Tibial nerve (tissue), 4 donors: Measurements from ENCODE around the gene CEP44. TPM values are rescaled to one million over a fixed set of nuclear protein-coding genes. Genes with fewer than 3 reads are reported as not detected.
"Not testable (repeated sequence)": the region's sequence is repeated elsewhere in the genome, so short reads cannot be mapped to it uniquely, and the experiment has no call there.

Source experiments
- DNase-seq, 2 donors: peaks; one replicate each; pipeline ENCODE4 v3.0.0-alpha.2; 2019; ENCODE audit warnings: low spot score in 2 of 2
- H3K27ac ChIP-seq, 4 donors: fragments of 200-600 bp; sonication (generic) in 3 of 4; one replicate each; pipeline ENCODE4 v1.5.1; 2017 to 2019; ENCODE audit warnings: mild to moderate bottlenecking in 1 of 4
- H3K27me3 ChIP-seq, 2 donors: fragments of 200-600 bp; sonication (generic) in 1 of 2; one replicate each; pipeline versions ENCODE4 v1.5.1 to v1.6.0; 2017 to 2019
- H3K36me3 ChIP-seq, 3 donors: fragments of 200-600 bp; sonication (generic); one replicate each; pipeline ENCODE4 v1.5.1; 2018 to 2019
- H3K4me1 ChIP-seq, 4 donors: fragments of 200-600 bp; sonication (generic) in 3 of 4; one replicate each; pipeline ENCODE4 v1.5.1; 2017 to 2019
- H3K4me3 ChIP-seq, 4 donors: fragments of 200-600 bp; sonication (generic) in 3 of 4; one replicate each; pipeline ENCODE4 v1.5.1; 2017 to 2019; ENCODE audit warnings: mild to moderate bottlenecking in 1 of 4, moderate library complexity in 1 of 4
- H3K9me3 ChIP-seq, 4 donors: fragments of 200-600 bp; sonication (generic) in 3 of 4; one replicate each; pipeline ENCODE4 v1.5.1; 2017 to 2019
- EP300 ChIP-seq, 2 donors: sonication (generic); formaldehyde crosslinking; IDR thresholded peaks; one replicate each; pipeline ENCODE4 v1.6.1; 2017; ENCODE audit warnings: antibody characterized with exemption in 2 of 2, mild to moderate bottlenecking in 1 of 2
- POLR2A ChIP-seq, 2 donors: fragments of 450-650 bp; IDR thresholded peaks; one replicate each; pipeline ENCODE4 v1.6.1; 2017; ENCODE audit warnings: antibody characterized with exemption in 2 of 2, mild to moderate bottlenecking in 2 of 2, moderate library complexity in 2 of 2
- WGBS, 2 donors: methylation state at CpG; one replicate each; pipeline ENCODE4 v1.1.5; 2018; 5-methylcytosine and 5-hydroxymethylcytosine counted together
- total RNA-seq, 4 donors: library from RNA; depleted of rRNA; stranded (reverse); fragments of >200 nt; gene quantifications; one replicate each; pipeline ENCODE4 v1.1.0, GENCODE V29; 2016
- TF ChIP-seq, protein P1 (sequence below), 5 experiments: fragments of 200-600 bp in 3 of 5; fragments of 450-650 bp in 2 of 5; sonication (generic) in 3 of 5; IDR thresholded peaks; one replicate each; pipeline ENCODE4 v1.5.1; 2016 to 2019; ENCODE audit warnings: antibody characterized with exemption in 5 of 5, mild to moderate bottlenecking in 3 of 5, moderate library complexity in 2 of 5

CEP44 gene
- total RNA-seq, 4 donors from 2014 or later: 16.7 to 27.4 (median 21.5) TPM

DNA sequence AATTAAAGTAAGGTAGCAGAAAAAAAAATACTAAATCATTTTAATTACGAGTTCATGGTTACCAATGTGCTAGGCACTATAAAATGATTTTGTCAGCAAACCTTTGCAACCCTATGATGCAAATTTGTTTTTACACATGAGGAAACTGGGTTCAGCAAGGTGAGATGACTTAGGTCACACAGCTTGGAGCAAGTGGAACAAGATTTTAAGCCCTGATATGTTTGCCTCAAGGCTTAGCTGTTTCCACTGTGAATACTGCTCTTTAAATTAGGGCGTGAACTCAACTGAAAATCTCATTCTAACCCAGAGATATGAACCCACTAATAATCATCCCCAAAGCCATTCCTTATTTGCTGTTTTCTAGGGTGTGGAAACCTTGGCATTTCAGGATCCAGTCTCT, 86.3 kb downstream of the CEP44 start:
- DNase-seq: no peak
- no peaks in the 10 kb centered on the region for H3K9me3 ChIP-seq
- 87 to 91% methylated on average over 2 of the region's 2 CpGs for WGBS, 2 donors
- no peaks in the 10 kb centered on the region for H3K27me3 ChIP-seq
- no peaks in the 10 kb centered on the region for H3K4me1 ChIP-seq
- H3K4me3 ChIP-seq: no peak overlapping the region
- TF ChIP-seq, protein P1, sequence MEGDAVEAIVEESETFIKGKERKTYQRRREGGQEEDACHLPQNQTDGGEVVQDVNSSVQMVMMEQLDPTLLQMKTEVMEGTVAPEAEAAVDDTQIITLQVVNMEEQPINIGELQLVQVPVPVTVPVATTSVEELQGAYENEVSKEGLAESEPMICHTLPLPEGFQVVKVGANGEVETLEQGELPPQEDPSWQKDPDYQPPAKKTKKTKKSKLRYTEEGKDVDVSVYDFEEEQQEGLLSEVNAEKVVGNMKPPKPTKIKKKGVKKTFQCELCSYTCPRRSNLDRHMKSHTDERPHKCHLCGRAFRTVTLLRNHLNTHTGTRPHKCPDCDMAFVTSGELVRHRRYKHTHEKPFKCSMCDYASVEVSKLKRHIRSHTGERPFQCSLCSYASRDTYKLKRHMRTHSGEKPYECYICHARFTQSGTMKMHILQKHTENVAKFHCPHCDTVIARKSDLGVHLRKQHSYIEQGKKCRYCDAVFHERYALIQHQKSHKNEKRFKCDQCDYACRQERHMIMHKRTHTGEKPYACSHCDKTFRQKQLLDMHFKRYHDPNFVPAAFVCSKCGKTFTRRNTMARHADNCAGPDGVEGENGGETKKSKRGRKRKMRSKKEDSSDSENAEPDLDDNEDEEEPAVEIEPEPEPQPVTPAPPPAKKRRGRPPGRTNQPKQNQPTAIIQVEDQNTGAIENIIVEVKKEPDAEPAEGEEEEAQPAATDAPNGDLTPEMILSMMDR (IDR thresholded peaks at IDR 0.05): no peak
- TF ChIP-seq EP300 (IDR thresholded peaks at IDR 0.05) (no peak), POLR2A (IDR thresholded peaks at IDR 0.05) (no peak)
- H3K27ac ChIP-seq: no peak overlapping the region
- H3K36me3 ChIP-seq: no peaks in the 10 kb centered on the region

DNA sequence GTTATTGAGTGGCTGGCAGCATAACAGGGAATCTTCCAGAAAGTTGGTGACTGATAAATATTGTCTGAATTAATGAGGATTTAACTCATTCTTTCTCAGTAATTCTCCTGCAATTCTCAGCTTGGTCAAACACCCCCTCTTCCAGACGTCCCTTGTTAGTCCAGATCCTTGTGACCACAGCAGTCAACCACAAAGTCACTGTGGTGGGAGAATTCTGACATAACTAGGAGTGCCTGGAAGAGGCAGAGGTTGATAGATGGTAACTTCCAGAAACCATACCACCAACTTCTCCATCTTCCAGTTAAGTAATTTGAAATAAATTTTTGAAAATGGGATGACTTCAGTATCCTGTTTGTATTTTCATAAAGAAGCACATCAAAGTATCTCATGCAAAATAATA, 90.1 kb downstream of the CEP44 start:
- Histone ChIP-seq H3K27me3 (no peaks in the 10 kb centered on the region), H3K4me1 (no peaks in the 10 kb centered on the region), H3K4me3 (no peak overlapping the region), H3K36me3 (no peaks in the 10 kb centered on the region), H3K9me3 (no peaks in the 10 kb centered on the region), H3K27ac (no peak overlapping the region)
- 67 to 69% methylated on average over 1 of the region's 1 CpG for whole genome bisulfite sequencing, 2 donors
- TF ChIP-seq, protein P1 (IDR thresholded peaks at IDR 0.05): no peak
- TF ChIP-seq EP300 (IDR thresholded peaks at IDR 0.05) (no peak), POLR2A (IDR thresholded peaks at IDR 0.05) (no peak)
- no peak for DNase-seq

DNA sequence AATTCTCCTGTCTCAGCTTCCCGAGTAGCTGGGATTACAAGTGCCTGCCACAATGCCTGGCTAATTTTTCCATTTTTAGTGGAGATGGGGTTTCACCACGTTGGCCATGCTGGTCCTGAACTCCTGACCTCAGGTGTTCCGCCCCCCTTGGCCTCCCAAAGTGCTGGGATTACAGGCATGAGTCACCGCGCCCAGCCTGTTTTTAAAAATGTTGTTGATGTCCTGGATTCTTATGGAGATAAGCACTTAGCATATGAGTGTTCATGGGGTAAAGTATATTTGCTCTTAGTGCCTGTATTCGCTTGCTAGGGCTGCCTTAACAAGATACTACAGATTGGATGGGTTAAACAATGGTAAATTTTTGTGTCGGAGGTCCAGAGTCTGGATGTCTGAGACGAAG, 91.7 kb downstream of the CEP44 start:
- no peak for DNase-seq
- 80 to 92% methylated on average over 8 of the region's 8 CpGs for WGBS, 2 donors
- H3K36me3 ChIP-seq: no peaks in the 10 kb centered on the region
- no peaks in the 10 kb centered on the region for H3K4me1 ChIP-seq
- H3K27me3 ChIP-seq: no peaks in the 10 kb centered on the region
- H3K9me3 ChIP-seq: no peaks in the 10 kb centered on the region
- H3K4me3 ChIP-seq: no peak overlapping the region
- H3K27ac ChIP-seq: no peak overlapping the region
- TF ChIP-seq POLR2A (IDR thresholded peaks at IDR 0.05) (no peak), EP300 (IDR thresholded peaks at IDR 0.05) (no peak)
- TF ChIP-seq, protein P1 (IDR thresholded peaks at IDR 0.05): no peak

DNA sequence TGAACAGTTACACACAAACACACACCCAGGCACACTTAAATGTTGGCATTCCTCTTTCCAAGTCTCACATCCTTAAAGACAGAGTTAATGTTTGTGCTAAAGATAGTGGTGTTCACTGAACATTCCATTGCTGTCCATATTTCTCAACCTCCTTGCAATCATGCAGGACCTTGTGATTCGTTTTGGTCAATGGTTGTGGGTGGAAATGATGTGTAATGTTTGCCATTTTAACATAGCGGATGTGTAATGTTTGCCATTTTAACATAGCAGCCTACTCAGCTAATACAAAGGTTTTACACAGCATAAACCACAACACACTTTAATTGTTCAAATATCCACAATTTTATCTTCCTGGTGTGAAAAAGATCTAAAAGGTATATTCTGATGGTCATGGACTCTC, 93.9 kb downstream of the CEP44 start:
- H3K4me3 ChIP-seq: no peak overlapping the region
- H3K27me3 ChIP-seq: no peaks in the 10 kb centered on the region
- TF ChIP-seq EP300 (IDR thresholded peaks at IDR 0.05): no peak
- TF ChIP-seq, protein P1 (IDR thresholded peaks at IDR 0.05): no peak
- TF ChIP-seq POLR2A (IDR thresholded peaks at IDR 0.05): no peak
- no peak for DNase-seq
- 67 to 80% methylated on average over 2 of the region's 2 CpGs for WGBS, 2 donors
- H3K36me3 ChIP-seq: no peaks in the 10 kb centered on the region
- no peaks in the 10 kb centered on the region for H3K4me1 ChIP-seq
- no peaks in the 10 kb centered on the region for H3K9me3 ChIP-seq
- H3K27ac ChIP-seq: no peak overlapping the region

DNA sequence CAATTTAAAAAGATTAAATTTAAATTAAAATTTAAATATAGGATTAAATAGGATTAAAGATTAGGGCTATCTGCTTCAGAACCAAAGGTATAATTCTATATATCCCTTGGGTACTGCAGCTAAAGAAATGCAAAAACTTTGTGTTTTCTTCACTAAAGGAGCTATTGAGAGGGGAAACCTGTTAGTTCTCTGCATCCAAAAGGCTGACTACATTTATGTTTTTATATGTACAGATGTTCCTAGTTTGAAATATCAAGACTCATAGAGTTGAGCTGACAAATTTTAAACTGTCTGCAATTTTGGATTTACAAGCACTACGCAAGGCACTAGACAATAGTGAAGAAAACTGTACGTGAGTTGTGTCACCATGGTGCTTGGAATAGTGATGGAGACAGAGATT, 95.2 kb downstream of the CEP44 start:
- no peak overlapping the region for H3K27ac ChIP-seq
- H3K9me3 ChIP-seq: no peaks in the 10 kb centered on the region
- H3K4me1 ChIP-seq: no peaks in the 10 kb centered on the region
- H3K36me3 ChIP-seq: no peaks in the 10 kb centered on the region
- H3K4me3 ChIP-seq: no peak overlapping the region
- WGBS, 2 donors: 81 to 83% methylated on average over 2 of the region's 2 CpGs
- H3K27me3 ChIP-seq: no peaks in the 10 kb centered on the region
- TF ChIP-seq, protein P1 (IDR thresholded peaks at IDR 0.05): no peak
- TF ChIP-seq EP300 (IDR thresholded peaks at IDR 0.05) (no peak), POLR2A (IDR thresholded peaks at IDR 0.05) (no peak)
- no peak for DNase-seq

DNA sequence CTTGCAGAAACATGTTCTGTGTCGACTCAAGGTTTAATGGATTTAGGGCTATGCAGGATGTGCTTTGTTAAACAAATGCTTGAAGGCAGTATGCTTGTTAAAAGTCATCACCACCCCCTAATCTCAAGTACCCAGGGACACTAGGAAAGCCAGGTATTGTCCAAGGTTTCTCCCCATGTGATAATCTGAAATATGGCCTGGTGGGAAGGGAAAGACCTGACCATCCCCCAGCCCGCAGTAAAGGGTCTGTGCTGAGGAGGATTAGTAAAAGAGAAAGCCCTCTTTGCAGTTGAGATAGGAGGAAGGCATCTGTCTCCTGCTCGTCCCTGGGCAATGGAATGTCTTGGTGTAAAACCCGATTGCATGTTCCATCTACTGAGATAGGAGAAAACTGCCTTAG, 96.5 kb downstream of the CEP44 start:
- H3K36me3 ChIP-seq, H3K9me3 ChIP-seq, H3K4me1 ChIP-seq, H3K27ac ChIP-seq, H3K27me3 ChIP-seq, DNase-seq, H3K4me3 ChIP-seq: not testable (repeated sequence)
- 64 to 67% methylated on average over 4 of the region's 4 CpGs for WGBS, 2 donors
